Effector CD4-positive, alpha-beta T cell (primary cell): ENCODE measurements around the gene CDC6.
"Not testable (repeated sequence)": the region's sequence is repeated elsewhere in the genome, so short reads cannot be mapped to it uniquely, and the experiment has no call there.

Experiments
- DNase-seq: peaks from one replicate; pipeline ENCODE4 v3.0.0-alpha.2; 2020

CDC6 gene

DNA sequence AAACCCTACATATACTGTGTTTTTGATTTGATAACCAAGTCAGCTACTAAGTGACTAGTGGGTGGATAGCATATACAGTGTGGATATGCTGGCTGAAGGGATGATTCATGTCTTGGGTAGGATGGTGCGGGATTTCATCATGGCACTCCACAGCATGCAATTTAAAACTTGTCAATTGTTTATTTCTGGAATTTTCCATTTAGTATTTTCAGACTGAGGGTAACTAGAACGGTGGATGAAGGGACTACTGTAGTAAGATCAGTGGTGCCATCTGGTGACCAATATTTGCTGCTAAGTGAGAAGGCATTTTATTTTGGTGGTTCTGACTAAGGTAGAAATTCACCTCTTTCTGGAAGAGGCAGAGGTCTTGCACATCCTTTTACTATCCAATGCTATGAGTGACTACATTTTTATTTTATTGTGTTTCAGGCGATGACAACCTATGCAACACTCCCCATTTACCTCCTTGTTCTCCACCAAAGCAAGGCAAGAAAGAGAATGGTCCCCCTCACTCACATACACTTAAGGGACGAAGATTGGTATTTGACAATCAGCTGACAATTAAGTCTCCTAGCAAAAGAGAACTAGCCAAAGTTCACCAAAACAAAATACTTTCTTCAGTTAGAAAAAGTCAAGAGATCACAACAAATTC lies 3.1 kb downstream of the CDC6 start:
- DNase-seq: no peak

DNA sequence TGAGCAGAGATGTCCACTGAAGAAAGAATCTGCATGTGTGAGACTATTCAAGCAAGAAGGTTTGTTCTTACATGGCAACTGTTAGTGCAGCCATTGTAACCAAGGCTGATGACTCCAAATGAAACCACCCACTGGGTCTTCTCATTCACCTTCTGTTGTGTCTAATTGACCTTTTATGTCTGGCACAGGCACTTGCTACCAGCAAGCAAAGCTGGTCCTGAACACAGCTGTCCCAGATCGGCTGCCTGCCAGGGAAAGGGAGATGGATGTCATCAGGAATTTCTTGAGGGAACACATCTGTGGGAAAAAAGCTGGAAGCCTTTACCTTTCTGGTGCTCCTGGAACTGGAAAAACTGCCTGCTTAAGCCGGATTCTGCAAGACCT lies 3.6 kb downstream of the CDC6 start:
- DNase-seq: no peak

DNA sequence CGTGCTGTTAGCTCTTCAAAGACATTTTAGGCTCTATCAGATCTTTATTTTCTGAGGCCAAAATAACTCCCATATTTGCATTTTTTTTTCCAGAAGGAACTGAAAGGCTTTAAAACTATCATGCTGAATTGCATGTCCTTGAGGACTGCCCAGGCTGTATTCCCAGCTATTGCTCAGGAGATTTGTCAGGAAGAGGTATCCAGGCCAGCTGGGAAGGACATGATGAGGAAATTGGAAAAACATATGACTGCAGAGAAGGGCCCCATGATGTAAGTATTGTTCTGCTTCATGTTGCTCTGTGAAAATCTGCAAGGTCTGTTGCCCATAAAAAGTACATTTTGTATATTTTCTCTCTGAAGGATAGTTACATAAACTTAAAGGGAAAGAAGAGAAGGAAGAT lies 5.7 kb downstream of the CDC6 start:
- no peak for DNase-seq

DNA sequence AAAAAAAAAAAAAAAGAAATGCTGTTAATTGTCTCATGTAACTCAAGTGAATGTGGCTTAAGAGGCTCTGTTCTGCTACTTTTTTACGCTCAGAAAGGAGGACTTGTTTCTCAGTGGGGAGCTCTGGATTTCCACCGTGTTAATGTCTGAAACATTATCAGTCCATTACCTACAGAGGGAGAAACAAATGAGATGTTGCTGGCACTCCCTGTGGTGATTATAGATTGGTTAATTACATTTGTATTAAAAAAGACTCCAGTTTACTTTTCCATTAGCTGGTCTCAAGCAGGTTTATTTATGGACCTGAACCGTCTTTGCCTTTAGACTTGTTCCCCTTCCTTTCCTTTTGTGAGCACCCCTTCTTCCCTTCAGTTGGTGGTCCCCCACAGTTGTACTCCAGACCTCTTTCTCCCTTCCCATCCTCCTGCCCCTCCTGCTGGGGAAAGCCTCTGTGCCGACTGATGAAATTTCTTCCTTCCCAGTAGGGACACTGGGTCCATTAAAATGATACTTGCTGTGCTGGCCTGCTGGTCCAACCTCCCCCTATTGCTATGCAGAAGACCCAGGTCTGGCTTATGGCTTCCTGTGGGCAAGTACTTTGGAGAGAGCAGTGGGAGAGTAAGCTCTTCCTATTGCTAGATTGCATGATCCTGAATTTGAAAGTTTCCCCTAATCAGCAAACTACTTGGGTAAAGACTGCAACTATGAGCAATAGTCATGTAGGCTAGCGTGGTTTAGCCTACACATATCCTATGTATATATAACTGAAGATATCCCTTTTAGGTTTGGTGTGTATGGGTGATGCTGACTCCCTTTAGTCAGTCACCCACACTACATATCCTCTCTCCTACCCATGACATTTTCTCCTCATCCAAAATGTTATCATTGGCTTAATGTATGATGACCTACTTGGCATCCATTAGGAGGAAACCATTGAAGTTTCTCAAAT lies 8.1 kb downstream of the CDC6 start:
- no peak for DNase-seq

DNA sequence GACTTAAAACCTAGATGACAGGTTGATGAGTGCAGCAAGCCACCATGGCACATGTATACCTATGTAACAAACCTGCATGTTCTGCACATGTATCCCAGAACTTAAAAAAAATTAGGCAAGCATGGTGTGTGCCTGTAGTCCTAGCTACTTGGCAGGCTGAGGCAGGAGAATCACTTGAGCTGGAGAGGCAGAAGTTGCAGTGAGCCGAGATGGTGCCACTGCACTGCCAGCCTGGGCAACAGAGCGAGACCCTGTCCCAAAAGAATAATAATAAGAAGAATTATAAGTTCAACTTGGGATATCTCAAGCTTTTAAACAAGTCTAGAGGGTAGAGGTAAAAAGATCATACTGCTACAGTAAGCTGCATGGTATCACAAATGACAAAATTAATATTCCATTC lies 9.8 kb downstream of the CDC6 start:
- no peak for DNase-seq

DNA sequence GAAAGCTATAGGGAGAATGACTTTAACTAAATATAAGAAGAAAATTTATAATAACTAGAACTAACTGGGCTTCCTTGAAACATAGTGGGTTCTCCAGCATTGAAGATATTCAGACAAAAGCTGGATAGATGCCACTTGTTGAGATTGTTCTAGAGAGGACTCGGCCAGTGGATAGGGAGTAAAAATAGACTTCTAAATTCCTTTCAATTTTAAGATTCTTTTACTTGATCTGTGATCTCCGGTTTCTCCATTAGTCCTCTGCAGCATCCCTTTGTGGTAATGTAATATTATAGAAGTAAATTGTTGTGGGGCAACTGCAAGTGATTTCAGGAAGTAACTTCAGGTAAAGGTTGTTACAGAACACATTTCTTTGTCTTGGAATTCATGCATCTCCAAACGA lies 11.0 kb downstream of the CDC6 start:
- no peak for DNase-seq

DNA sequence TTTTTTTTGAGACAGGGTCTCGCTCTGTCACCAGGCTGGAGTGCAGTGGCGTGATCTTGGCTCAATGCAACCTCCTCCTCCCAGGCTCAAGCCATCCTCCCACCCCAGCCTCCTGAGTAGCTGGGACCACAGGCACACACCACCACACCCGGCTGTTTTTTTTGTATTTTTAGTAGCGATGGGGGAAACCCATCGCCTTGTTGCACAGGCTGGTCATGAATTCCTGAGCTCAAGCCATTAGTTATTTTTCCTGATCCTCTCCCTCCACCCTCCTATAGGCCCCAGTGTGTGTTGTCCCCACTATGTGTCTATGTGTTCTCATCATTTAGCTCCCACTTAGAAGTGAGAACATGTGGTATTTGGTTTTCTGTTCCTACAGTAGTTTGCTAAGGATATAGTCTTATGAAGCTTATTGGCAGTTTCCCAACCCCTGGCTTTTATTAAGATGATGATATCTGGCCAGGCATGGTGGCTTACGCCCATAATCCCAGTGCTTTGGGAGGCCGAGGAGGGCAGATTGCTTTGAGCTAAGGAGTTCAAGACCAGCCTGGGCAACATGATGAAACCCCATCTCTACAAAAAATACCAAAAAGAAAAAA lies 11.6 kb downstream of the CDC6 start:
- not testable (repeated sequence) for DNase-seq

DNA sequence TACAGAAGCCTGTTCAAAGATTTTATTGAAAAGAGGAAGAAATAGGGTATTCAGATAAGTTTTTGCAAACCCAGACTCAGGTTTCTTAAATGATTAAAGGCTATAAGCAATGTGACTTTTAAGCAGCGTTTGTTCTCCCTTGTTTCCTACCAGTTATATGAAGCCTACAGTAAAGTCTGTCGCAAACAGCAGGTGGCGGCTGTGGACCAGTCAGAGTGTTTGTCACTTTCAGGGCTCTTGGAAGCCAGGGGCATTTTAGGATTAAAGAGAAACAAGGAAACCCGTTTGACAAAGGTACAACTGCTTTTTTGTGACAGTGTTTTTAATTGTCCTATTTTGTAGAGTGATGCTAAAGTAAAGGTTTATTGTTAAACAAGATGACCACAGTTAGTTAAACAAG lies 13.6 kb downstream of the CDC6 start:
- DNase-seq: no peak

DNA sequence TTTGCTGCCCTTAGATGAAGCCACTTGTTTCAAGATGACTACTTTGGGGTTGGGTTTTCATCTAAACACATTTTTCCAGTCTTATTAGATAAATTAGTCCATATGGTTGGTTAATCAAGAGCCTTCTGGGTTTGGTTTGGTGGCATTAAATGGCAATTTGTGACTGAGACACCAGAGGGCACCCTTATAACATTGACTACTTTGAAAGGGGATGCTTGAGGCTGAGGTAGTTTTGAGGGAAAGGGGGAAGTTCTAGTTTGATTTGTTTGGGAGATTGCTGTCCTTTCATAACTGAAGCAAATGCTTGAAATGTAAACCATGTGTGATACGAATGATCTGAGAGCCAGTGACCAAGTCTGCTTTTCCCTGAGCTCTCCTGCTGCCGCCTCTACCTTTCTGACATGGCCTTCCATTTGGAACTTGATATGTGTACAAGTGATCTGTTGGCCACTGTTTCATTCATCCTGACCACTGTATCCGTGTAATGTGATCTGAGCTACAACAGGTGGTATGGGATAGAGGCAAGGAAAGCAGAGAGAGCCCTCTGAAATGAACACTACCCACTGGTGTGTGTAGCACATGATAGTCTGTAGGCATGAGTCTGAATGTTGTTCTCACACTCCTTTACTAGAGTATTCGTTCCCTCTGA lies 15.5 kb downstream of the CDC6 start:
- DNase-seq: peak; percentile 52

DNA sequence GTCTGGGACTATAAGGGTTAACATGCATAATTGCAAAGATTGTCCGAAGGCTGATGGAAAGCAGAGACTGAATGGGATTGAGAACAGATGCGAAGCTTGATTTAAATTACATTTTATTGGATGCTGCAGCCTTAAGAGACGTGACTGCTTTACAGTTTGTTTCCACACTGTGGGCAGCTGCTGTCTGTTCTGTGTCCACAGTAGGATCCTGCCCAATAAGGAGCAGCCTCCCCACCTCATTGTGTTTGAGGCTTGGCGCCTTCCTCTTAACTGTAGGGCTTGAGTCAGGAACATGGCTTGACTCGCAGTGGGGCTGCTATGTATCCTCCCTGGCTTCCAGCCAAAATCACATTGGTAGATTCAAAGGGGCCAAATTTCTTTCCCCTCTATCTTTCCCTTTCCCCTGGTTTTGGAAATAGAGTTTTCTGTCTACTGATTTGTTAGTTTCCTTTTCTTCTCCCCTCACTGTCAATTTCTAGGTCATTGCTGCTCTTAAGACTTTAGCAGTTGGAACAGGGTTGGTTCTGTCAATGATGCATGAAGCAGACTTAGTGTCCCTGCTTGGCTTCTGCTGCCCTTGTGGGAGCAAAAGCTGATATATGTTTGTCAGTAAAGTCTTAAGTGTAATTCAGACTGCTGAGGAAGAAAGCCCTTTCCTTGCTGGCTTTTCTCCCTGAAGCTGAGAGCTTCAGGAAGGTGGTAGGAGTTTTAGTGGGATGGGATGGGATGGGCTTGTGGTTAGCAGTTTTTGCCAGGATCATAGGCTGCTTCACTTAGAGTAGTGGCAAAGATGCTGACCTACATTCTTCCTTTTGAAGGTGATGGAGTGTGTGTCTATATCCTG lies 16.3 kb downstream of the CDC6 start:
- DNase-seq: no peak

DNA sequence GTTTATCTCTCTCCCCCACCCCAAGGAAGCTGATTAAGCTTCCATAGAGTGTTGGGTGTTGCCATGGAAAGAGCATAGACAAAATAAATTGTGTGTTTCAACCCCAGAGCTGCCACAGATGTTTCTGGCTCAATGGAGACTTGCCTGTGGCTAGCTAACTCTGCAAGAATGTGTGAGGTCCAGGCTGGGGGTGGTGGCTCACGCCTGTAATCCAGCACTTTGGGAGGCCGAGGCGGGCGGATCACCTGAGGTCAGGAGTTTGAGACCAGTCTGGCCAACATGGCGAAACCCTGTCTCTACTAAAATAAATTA lies 16.8 kb downstream of the CDC6 start:
- DNase-seq: not testable (repeated sequence)

DNA sequence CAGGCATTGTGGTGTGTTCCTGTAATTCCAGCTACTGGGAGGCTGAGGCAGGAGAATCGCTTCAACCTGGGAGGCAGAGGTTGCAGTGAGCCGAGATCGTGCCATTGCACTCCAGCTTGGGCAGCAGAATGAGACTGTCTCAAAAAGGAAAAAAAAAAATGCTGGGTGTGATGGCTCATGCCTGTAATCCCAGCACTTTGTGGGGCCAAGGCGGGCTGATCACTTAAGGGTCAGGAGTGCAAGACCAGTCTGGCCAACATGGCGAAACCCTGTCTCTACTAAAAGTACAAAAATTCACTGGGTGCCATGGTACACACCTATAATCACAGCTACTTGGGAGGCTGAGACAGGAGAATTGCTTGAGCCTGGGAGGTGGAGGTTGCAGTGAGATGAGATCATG lies 17.2 kb downstream of the CDC6 start:
- not testable (repeated sequence) for DNase-seq

DNA sequence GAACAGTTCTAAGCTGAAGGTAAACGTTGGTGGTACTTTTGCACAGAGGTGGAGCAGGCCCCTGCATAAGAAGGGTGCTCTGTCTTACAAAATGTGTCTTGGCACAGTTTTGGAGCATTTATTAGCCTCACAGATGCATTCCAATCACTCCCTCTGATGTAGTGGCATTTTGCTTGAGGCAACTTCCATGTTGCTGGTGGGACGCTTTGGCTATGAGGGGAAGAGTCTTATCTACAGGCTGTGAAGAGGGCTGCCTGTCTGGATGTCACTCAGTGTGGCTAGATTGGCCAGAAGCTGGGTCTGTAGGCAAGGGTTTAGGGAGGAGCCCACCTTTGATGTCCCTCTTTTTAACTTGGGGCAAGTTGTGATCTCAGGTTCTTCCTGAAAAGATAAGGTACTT lies 18.7 kb downstream of the CDC6 start:
- DNase-seq: no peak

DNA sequence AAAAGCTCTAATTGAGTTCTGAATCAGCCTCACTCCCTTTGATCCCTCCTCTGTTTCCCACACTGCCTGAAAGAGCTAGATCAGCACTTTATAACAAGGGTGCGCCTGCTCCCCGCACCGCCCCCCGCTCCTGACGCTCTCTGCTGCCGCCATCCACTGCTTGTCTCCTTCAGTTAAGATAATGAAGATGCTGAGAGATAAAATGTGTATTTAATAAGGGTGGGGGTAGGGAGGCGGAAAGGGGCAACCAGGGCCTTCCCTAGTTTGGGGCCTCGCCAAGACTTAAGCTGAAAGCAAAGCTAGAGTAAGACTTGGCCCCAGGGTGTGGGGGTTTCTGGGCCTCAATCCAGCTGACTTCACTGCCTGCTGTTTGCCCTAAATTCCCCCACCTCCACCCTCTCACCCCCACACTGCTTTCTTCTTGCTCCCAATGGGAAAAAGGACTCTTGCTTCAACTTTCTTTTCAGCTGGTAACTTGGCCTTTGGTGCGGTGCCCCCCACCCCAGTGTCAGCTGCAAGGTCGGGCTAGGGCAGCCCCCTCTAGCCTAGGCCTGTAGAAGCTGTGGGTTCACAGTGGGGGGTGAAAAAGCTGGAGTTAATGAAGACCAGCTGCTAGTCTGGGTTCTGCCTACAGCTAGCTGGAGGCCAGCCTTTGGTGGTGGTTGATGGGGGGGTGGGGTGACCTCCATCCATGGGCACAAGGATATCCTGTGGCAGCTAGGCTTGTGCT lies 19.5 kb downstream of the CDC6 start:
- DNase-seq: no peak

DNA sequence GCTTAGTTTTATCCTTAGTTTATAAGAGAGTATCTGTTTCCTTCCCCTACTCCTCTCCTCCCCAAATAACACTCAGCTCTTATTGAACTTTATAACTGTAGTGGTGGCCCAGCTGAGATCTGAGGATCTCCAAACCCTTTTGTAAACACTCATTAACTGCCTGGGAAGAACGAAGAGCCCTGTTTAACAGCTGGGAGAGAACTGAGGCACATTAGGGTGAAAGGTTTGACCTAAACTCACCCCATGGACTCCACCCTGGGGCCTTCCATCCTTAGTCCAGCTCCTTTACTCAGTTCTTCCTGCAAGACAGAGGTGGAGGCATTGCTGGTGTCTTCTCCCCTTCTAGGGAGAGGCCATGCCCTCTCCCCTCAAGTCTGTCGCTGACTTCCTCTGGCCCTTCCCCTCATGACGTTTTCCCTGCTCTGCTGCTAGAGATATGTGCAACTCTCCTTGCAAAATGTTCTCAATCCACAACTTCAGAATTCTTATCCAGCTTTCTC lies 20.1 kb downstream of the CDC6 start:
- no peak for DNase-seq

DNA sequence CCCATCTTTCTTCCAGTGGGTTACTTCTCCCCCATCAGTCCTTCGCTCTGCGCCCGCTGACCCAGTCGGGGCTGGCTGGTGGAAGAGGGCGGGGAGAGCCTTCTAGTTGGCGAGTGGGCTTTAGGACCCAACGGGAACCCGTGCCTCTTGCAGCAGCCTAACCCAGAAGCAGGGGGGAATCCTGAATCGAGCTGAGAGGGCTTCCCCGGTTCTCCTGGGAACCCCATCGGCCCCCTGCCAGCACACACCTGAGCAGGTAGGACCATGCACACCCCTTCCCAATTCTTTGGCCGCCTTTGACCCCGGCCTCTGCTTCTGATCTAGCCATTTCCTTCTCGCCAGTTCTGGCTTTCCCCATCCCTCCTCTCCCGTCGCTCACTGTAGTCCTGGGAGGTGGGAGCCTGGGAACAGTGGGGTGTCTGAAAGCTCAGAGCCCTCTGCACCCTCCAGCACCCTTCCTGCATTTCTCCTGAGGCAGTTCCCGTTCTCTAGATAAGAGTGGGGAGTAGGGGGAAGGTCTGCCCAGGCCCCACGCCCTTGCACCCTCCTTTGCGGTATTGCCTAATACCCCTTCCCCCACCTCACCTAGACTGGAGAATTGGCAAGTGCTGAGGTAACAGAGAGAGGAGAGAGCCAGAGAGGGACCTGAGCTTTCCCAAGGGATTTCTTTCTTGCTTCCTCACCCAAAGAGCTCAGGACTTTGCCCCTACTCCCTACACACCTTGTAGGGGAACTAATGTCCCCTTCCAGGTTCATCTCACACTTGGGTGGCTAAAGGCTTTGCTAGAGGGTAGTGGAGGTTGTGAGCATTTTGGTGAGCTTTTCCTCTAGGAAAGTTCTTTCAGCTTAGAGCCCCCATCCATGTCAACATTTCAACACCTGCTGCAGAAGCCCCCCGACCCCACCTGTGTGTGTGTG lies 21.6 kb downstream of the CDC6 start, which contains the start of gene RARA:
Gene RARA (plus strand): TSS at position 150 of the 918 bp plus-strand sequence. CDS start 22,039 bp downstream, outside the sequence.
- DNase-seq: no peak

DNA sequence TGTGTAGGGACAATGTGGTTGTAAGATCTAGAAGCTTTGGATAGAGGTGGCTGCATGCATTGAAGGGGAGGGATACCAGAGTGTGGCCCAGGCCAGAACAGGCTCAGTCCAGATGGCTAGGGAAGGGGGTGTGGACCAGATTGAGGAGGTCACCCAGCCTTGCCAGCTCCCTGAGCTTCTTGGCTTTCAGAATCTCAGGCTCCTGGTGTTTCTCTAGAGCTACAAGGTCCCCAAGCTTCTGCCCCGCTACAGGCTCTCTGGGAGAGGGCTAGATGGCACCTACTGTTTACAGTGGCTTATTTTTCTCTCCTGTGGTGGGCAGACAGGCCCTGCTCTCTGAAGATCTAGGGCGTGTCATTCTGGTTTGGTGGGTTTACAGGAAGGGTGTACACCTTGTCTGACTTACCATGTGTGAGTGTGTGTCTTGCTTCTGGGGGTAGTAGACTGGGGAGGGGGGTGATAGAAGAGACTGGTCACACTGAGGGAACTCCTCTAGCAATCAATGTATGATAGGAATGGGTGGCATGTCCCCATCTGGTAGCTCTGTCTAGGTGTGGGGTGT lies 22.4 kb downstream of the CDC6 start:
- no peak for DNase-seq

DNA sequence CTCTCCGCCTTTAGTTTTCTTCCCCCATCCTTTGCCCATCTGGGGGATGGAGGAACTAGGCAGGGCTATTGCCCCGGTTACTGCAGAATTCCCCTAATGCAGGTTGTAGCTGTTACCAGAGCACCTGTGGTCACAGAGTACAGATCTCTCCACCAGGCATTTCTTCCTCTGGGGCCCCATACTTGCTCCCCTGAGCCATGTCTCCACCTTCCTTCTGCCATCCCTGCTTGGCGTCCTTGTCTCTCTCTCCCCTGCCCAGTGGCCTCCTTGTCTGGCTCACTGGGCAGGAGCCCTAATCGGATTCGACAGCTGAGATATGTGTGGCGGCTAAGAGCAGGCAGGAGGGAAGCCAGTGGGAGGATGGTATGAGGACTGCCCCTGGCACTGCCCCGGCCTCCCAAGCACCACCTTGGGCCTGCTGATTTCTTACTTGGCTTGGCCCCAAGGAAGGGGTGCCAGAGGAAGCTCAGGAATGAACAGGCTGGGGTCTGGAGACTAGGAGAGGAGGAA lies 23.3 kb downstream of the CDC6 start:
- DNase-seq: no peak

DNA sequence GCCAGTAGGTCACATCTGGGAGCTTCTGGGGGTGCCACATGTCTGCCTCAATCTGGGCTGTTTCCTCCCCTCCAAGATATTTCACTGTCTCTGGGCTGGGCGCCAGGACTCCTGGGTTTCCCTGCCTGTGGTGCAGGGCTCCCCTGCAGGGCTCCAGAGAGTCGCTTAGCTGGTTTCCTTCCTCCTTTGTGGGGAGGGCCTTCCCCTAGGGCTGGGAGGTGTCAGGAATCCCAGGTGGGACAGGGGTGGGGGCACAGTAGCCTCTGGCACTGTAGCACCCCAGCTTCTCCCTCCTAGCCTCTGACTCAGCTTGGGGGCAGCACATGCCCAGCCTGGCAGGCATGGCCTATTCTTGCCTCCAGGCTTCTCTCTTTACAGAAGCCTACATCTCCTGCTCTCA lies 23.9 kb downstream of the CDC6 start:
- DNase-seq: no peak
